Activated T-helper 1 cell treated with Interleukin-2 at 50 U/mL for 16 hours (primary cell): Measurements from ENCODE around the gene WNT3.

Experiments
- DNase-seq: peaks from one replicate; pipeline ENCODE4 v3.0.0-alpha.2; 2020; ENCODE audit warnings: low read depth

Gene WNT3

GRCh38 chr17:46732160-46732559 lies 86.3 kb downstream of the WNT3 start:
- no peak for DNase-seq

GRCh38 chr17:46730679-46731078 lies 87.8 kb downstream of the WNT3 start:
- DNase-seq: no peak

- DNase-seq: no peak
Measured at GRCh38 chr17:46730026-46730425, 88.5 kb downstream of the WNT3 start.

GRCh38 chr17:46727572-46728348 lies 90.7 kb downstream of the WNT3 start:
- no peak for DNase-seq

GRCh38 chr17:46726206-46726605 lies 92.3 kb downstream of the WNT3 start:
- DNase-seq: no peak

- no peak for DNase-seq
Measured at GRCh38 chr17:46722662-46723285, 95.7 kb downstream of the WNT3 start.

- DNase-seq: no peak
Measured at GRCh38 chr17:46720408-46720807, 98.1 kb downstream of the WNT3 start.

GRCh38 chr17:46719891-46720290 lies 98.6 kb downstream of the WNT3 start:
- DNase-seq: no peak

GRCh38 chr17:46717999-46718398 lies 100.5 kb downstream of the WNT3 start:
- no peak for DNase-seq
